Measurements from ENCODE around the gene PRAMEF5. TPM values are rescaled to one million over a fixed set of nuclear protein-coding genes. Genes with fewer than 3 reads are reported as not detected.
"Not testable (repeated sequence)": the region's sequence is repeated elsewhere in the genome, so short reads cannot be mapped to it uniquely, and the experiment has no call there.

PRAMEF5 gene
- total and polyA plus RNA-seq, 9 of the 15 experiments (the other 6 are each of a cell fraction or from before 2014, with no cell fraction given), result not detected

- intact Hi-C loops (cut with micrococcal nuclease); H3K4me2 ChIP-seq (ENCODE audit: insufficient read depth, low read length): not testable (repeated sequence)
Measured at GRCh38 chr1:13237572-13237971, 16.4 kb upstream of the PRAMEF5 start.

GRCh38 chr1:13239633-13240032 lies 14.4 kb upstream of the PRAMEF5 start:
- CTCF ChIA-PET (ENCODE audit: low intra/inter-chr PET ratio); H3K36me3 ChIP-seq (ENCODE audit: control insufficient read depth, insufficient read depth, low read length); H3K9me1 ChIP-seq (ENCODE audit: control insufficient read depth, insufficient read depth, low read length); DNase-seq (ENCODE audit: extremely low read depth in 1 of 4, low spot score in 3 of 4); ATAC-seq; H3K4me2 ChIP-seq (ENCODE audit: insufficient read depth, low read length); H3K9me3 ChIP-seq (replicated peaks; ENCODE audit: control insufficient read depth, insufficient read depth, low read depth, low read length); H4K20me1 ChIP-seq (replicated peaks; ENCODE audit: control insufficient read depth, insufficient read depth, low read length); H3K4me3 ChIP-seq; BruUV-seq (replicated peaks); H3K79me2 ChIP-seq (ENCODE audit: control insufficient read depth, insufficient read depth, low read length); FAIRE-seq; H2AFZ ChIP-seq (ENCODE audit: low read depth, low read length); H3K27ac ChIP-seq (ENCODE audit: extremely low read depth, low read depth, low read length); H3K9ac ChIP-seq (ENCODE audit: insufficient read depth in 1 of 2, low read depth in 2 of 2, low read length in 2 of 2); intact Hi-C loops (cut with micrococcal nuclease); H3K4me1 ChIP-seq (replicated peaks in 1 of 2; ENCODE audit: control insufficient read depth in 2 of 2, insufficient read depth in 2 of 2, low read length in 2 of 2): not testable (repeated sequence)
- in situ Hi-C loops (cut with MboI), result loop anchor here (25.0 kb wide), 1 partner anchor 127 kb away; the partner anchor contains the start of gene HNRNPCL2
- TF ChIP-seq ZNF512 (tag; IDR thresholded peaks at IDR 0.05) (peak; percentile 92), ELF4 (CRISPR knock-in tag; IDR thresholded peaks at IDR 0.05) (0 out of 2 replicates have a peak, but pooled peaks have one; percentile 6)
- H3K27me3 ChIP-seq (ENCODE audit: control insufficient read depth in 2 of 2, insufficient read depth in 2 of 2, low read length in 2 of 2), result peaks cover 4 to 17% of the 10 kb centered on the region in 2 experiments; a peak in 4 of 5 replicates
- 0% methylated on average over 4 of the region's 4 CpGs for WGBS (ENCODE audit: insufficient coverage, low coverage, missing lambda C conversion rate)
- POLR2A ChIA-PET, result interaction anchor here (1.0 kb wide), 1 partner anchor 14 kb away, joined by 3 read pairs; the partner anchor contains the start of gene PRAMEF18

More at GRCh38 chr1:13237572-13237971, 16.4 kb upstream of the PRAMEF5 start:
- CTCF ChIA-PET (ENCODE audit: low intra/inter-chr PET ratio); ATAC-seq; FAIRE-seq; H3K79me2 ChIP-seq (ENCODE audit: control insufficient read depth, insufficient read depth, low read length); H3K36me3 ChIP-seq (ENCODE audit: control insufficient read depth, insufficient read depth, low read length); H3K27ac ChIP-seq (ENCODE audit: extremely low read depth, low read depth, low read length); H3K4me3 ChIP-seq; H3K9me1 ChIP-seq (ENCODE audit: control insufficient read depth, insufficient read depth, low read length); H3K9me3 ChIP-seq (replicated peaks; ENCODE audit: control insufficient read depth, insufficient read depth, low read depth, low read length); POLR2A ChIA-PET; H3K4me1 ChIP-seq (replicated peaks in 1 of 2; ENCODE audit: control insufficient read depth in 2 of 2, insufficient read depth in 2 of 2, low read length in 2 of 2); H4K20me1 ChIP-seq (replicated peaks; ENCODE audit: control insufficient read depth, insufficient read depth, low read length); BruUV-seq (replicated peaks); H3K9ac ChIP-seq (ENCODE audit: insufficient read depth in 1 of 2, low read depth in 2 of 2, low read length in 2 of 2); DNase-seq (ENCODE audit: extremely low read depth in 1 of 4, low spot score in 3 of 4); H2AFZ ChIP-seq (ENCODE audit: low read depth, low read length): not testable (repeated sequence)
- in situ Hi-C loops (cut with MboI), result loop anchor here (25.0 kb wide), 1 partner anchor 125 kb away; the partner anchor contains the start of gene HNRNPCL2
- 0% methylated on average over 4 of the region's 4 CpGs for WGBS (ENCODE audit: insufficient coverage, low coverage, missing lambda C conversion rate)
- H3K27me3 ChIP-seq (ENCODE audit: control insufficient read depth in 2 of 2, insufficient read depth in 2 of 2, low read length in 2 of 2), result peaks cover 6 to 15% of the 10 kb centered on the region in 2 experiments; a peak in 4 of 5 replicates

- intact Hi-C loops (cut with micrococcal nuclease); H3K9ac ChIP-seq (ENCODE audit: insufficient read depth in 1 of 2, low read depth in 2 of 2, low read length in 2 of 2); H2AFZ ChIP-seq (ENCODE audit: low read depth, low read length); ATAC-seq; H3K36me3 ChIP-seq (ENCODE audit: control insufficient read depth, insufficient read depth, low read length); BruUV-seq (replicated peaks); H3K9me1 ChIP-seq (ENCODE audit: control insufficient read depth, insufficient read depth, low read length); H3K27me3 ChIP-seq (ENCODE audit: control insufficient read depth in 2 of 2, insufficient read depth in 2 of 2, low read length in 2 of 2); H3K27ac ChIP-seq (ENCODE audit: extremely low read depth, low read depth, low read length); H4K20me1 ChIP-seq (replicated peaks; ENCODE audit: control insufficient read depth, insufficient read depth, low read length); H3K4me3 ChIP-seq; H3K4me2 ChIP-seq (ENCODE audit: insufficient read depth, low read length); CTCF ChIA-PET (ENCODE audit: low intra/inter-chr PET ratio); DNase-seq (ENCODE audit: extremely low read depth in 1 of 4, low spot score in 3 of 4); H3K79me2 ChIP-seq (ENCODE audit: control insufficient read depth, insufficient read depth, low read length); H3K9me3 ChIP-seq (replicated peaks; ENCODE audit: control insufficient read depth, insufficient read depth, low read depth, low read length); H3K4me1 ChIP-seq (replicated peaks in 1 of 2; ENCODE audit: control insufficient read depth in 2 of 2, insufficient read depth in 2 of 2, low read length in 2 of 2); FAIRE-seq: not testable (repeated sequence)
- 1% methylated on average over 9 of the region's 9 CpGs for WGBS (ENCODE audit: insufficient coverage, low coverage, missing lambda C conversion rate)
- POLR2A ChIA-PET, result interaction anchor here (0.6 kb wide), 1 partner anchor 794 kb away, joined by 3 read pairs; no protein-coding TSS in a partner anchor
- in situ Hi-C loops (cut with MboI), result loop anchor here (25.0 kb wide), 1 partner anchor 131 kb away; the partner anchor contains the start of gene HNRNPCL2
Measured at GRCh38 chr1:13243536-13244263, 10.3 kb upstream of the PRAMEF5 start.

Measured in K562 (cell line).